Loucy (cell line): ENCODE results near the gene L3MBTL3.

ENCODE experiments used
- EZH2phosphoT487 ChIP-seq: fragments of 200-600 bp; IDR thresholded peaks from 2 replicates; pipeline ENCODE4 v1.6.1; 2018; ENCODE audit warnings: antibody characterized with exemption, mild to moderate bottlenecking, moderate library complexity, borderline replicate concordance
- TF ChIP-seq, protein P1 (sequence below): fragments of 200-600 bp; sonication (generic); conservative IDR thresholded peaks from 2 replicates; pipeline ENCODE4 v1.5.1; 2014; ENCODE audit warnings: mild to moderate bottlenecking, antibody characterized with exemption, low read length

- TF ChIP-seq, protein P1, sequence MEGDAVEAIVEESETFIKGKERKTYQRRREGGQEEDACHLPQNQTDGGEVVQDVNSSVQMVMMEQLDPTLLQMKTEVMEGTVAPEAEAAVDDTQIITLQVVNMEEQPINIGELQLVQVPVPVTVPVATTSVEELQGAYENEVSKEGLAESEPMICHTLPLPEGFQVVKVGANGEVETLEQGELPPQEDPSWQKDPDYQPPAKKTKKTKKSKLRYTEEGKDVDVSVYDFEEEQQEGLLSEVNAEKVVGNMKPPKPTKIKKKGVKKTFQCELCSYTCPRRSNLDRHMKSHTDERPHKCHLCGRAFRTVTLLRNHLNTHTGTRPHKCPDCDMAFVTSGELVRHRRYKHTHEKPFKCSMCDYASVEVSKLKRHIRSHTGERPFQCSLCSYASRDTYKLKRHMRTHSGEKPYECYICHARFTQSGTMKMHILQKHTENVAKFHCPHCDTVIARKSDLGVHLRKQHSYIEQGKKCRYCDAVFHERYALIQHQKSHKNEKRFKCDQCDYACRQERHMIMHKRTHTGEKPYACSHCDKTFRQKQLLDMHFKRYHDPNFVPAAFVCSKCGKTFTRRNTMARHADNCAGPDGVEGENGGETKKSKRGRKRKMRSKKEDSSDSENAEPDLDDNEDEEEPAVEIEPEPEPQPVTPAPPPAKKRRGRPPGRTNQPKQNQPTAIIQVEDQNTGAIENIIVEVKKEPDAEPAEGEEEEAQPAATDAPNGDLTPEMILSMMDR: no peak
- TF ChIP-seq EZH2phosphoT487: no peak
Observed at GRCh38 chr6:130156908-130157307, 138.5 kb downstream of the L3MBTL3 start.
